ENCODE measurements around the gene TSPOAP1. TPM values are rescaled to one million over a fixed set of nuclear protein-coding genes. Genes with fewer than 3 reads are reported as not detected.

Gene TSPOAP1
- total and polyA plus RNA-seq, 5 experiments from 2014 or later: 0.43 to 15.4 (median 1.9) TPM

DNA sequence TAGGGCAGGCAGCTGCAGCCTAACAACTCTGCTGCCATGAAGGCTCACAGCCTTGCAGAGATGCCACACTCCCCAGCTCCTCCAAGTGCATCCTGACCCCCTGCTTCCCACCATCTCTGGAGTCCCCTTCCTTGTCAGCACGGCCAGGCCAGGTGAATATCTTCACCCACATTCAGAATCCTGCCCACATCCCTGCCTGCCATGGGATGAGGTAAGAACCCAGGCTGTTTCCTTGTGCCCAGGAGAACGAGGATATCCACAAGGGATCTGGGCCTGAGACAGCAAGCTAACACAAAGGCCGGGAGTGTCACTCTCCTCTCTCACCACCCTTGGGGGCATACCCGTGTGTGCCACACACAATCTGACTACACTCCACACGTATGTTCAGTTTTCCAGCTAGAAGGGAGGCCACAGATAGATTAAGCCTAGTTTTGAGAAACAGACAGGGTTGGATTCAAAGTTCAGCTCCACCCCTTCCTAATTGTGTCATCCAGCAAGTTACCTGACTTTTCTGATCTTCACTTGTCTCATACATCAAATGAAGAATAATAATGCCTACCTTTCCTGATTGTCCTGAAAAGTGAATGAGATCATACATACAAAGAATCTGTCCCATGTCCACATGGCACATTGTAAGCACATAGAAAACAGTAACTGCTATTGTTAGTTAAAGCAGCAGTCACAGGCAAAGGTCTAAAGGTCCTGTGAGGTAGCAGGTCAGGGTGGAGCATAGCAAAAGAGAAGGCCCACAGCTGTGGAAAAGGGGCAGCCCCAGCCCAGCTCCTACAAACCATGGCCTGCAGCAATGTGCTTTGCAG is 40.8 kb upstream of the TSPOAP1 start:
- no peak for ATAC-seq
- POLR2A ChIA-PET: interaction anchor here (0.6 to 1.0 kb wide), 4 partner anchors 17 to 52 kb away, joined by 3 read pairs; partner anchors contain the start of gene SUPT4H1
- Mint-ChIP-seq H3K27ac (peak overlapping the region in 5 of 10 donors; percentile 7 to 85 (median 60)), H3K36me3 (peaks cover 0 to 5% (median 5%) of the 10 kb centered on the region in 3 donors), H3K27me3 (no peaks in the 10 kb centered on the region), H3K9me3 (no peaks in the 10 kb centered on the region), H3K4me1 (peaks cover 11 to 42% (median 21%) of the 10 kb centered on the region in 4 donors), H3K4me3 (no peak overlapping the region)
- no peak for DNase-seq

DNA sequence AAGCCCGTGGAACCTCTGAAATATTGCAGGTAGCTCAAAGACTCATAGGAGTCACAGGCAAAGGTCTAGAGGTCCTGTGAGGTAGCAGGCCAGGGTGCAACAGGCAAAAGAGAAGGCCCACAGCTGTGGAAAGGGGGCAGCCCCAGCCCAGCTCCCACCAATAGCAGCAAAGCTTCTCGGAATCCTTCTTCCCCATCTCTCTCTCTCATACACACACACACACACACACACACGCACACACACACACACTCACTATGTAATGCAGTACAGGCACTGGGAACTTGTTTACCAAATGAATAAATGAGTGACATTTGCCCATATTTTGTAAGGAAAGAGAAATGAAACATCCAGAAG is 40.2 kb upstream of the TSPOAP1 start:
- H3K9me3 Mint-ChIP-seq: no peaks in the 10 kb centered on the region
- H3K4me3 Mint-ChIP-seq: peak overlapping the region in 1 of 10 donors; percentile 42
- peaks cover 11 to 42% (median 24%) of the 10 kb centered on the region in 4 donors for H3K4me1 Mint-ChIP-seq
- peak overlapping the region in 2 of 10 donors; percentile 7 to 85 for H3K27ac Mint-ChIP-seq
- no peak for ATAC-seq
- peaks cover 0 to 5% (median 5%) of the 10 kb centered on the region in 3 donors for H3K36me3 Mint-ChIP-seq
- H3K27me3 Mint-ChIP-seq: no peaks in the 10 kb centered on the region
- no peak for DNase-seq
- POLR2A ChIA-PET: interaction anchor here (0.7 kb wide), 1 partner anchor 23 kb away, joined by 3 read pairs; no protein-coding TSS in a partner anchor

DNA sequence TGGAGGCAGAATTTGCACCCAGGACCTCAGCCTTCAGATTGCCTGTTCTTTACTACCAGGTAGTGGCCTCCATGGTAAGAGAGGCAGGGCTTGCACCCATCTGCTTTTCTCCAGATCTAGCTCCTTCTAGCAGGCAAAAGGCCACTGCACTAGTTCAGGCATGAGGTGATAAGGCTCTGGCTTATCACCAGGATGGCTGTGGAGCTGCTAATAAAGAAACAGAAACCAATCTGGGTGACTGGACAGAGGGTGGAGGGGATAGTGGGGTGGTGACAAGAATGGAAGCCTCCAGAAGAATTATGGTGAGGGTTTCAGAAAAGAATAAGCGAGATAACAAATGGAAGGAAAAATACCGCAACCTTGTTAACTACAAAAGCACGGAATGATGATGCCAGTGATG is 38.9 kb upstream of the TSPOAP1 start:
- ATAC-seq: no peak
- peaks cover 13 to 42% (median 27%) of the 10 kb centered on the region in 4 donors for H3K4me1 Mint-ChIP-seq
- H3K9me3 Mint-ChIP-seq: no peaks in the 10 kb centered on the region
- no peak overlapping the region for H3K27ac Mint-ChIP-seq
- no peaks in the 10 kb centered on the region for H3K27me3 Mint-ChIP-seq
- peaks cover 0 to 9% (median 5%) of the 10 kb centered on the region in 3 donors for H3K36me3 Mint-ChIP-seq
- no peak for DNase-seq
- H3K4me3 Mint-ChIP-seq: no peak overlapping the region
- POLR2A ChIA-PET: interaction anchor here (0.6 kb wide), 1 partner anchor 290 kb away, joined by 3 read pairs; no protein-coding TSS in a partner anchor

DNA sequence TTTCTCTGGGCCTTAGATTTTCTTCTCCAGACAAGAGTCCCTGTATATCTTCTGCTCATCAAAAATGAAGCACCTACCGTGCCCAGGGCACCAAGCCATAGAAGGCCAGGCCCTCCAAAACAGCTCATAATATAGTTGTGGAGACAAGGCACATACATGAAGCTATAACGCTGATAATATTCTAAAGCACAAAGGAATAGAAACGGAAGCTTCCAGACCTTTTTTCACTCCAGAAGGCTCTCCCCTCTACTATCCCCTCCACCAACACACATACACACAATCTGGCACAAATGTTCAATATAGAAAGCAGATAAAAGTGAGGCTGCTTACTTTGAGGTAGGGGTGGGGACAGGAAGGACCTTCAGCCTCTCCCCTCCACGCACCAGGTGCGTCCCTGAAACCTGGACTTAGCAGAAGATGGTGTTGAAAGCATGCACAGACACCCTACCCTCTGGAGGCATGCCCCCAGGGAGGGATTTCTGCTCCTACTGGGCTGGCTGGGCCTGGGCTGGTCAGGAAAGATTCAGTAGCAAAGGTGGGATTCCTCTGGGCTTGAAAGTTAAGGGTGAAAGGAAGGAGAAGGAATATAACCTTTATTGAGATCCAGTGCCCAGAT is 37.5 kb upstream of the TSPOAP1 start:
- POLR2A ChIA-PET: interaction anchor here (1.0 kb wide), 1 partner anchor 13 kb away, joined by 5 read pairs; no protein-coding TSS in a partner anchor
- peak overlapping the region in 6 of 10 donors; percentile 3 to 79 (median 32) for H3K27ac Mint-ChIP-seq
- peaks cover 0 to 13% (median 5%) of the 10 kb centered on the region in 3 donors for H3K36me3 Mint-ChIP-seq
- no peaks in the 10 kb centered on the region for H3K9me3 Mint-ChIP-seq
- peaks cover 15 to 37% (median 27%) of the 10 kb centered on the region in 4 donors for H3K4me1 Mint-ChIP-seq
- ATAC-seq: no peak
- no peaks in the 10 kb centered on the region for H3K27me3 Mint-ChIP-seq
- no peak overlapping the region for H3K4me3 Mint-ChIP-seq
- DNase-seq: no peak

DNA sequence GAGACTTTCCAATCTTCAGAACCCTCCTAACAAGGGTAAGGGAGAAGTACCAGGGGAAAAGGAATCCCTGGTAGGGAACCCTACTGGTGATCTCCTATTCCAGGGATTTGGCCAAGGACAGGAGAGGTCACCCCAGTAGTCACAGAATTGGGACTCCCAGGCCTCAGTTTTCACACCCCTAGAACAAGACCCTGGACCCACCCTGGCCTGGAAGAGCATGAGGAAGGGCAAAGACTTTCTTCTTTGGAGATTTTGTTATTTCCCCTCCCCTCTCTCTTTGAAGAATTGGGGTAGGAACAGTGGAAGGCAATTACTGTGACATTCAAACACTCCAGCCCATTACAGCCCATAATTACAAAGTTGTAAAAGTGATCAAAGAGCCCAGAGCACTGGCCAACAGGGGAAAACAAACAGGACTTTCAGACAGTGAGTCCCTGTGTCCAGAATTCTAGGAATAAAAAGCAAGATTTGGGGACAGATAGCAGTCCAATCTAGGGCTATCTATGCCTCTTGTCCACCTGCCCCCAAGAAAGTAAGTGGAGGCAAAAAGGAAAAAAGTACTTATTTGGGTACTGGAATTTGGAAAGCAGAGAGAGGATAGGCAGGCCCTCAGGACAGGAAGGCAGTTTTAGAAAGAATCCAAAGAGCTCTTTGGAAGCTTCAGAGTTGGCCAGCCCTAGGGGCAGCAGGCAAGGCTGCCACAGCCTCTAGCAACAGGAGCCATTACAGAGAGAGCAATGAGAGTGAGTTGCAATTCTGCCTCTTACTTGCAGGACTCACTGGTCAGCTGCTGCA is 36.8 kb upstream of the TSPOAP1 start:
- DNase-seq (no peak), ATAC-seq (no peak)
- Mint-ChIP-seq H3K27ac (peak overlapping the region in 5 of 10 donors; percentile 15 to 79 (median 43)), H3K9me3 (no peaks in the 10 kb centered on the region), H3K4me1 (peaks cover 14 to 35% (median 23%) of the 10 kb centered on the region in 4 donors), H3K4me3 (no peak overlapping the region), H3K36me3 (peaks cover 0 to 11% (median under 1%) of the 10 kb centered on the region in 3 donors), H3K27me3 (no peaks in the 10 kb centered on the region)
- POLR2A ChIA-PET: interaction anchor here (0.8 to 3.4 kb wide), 3 partner anchors 11 to 14 kb away, joined by 3 to 17 read pairs (median 5); partner anchors contain the start of gene SUPT4H1

DNA sequence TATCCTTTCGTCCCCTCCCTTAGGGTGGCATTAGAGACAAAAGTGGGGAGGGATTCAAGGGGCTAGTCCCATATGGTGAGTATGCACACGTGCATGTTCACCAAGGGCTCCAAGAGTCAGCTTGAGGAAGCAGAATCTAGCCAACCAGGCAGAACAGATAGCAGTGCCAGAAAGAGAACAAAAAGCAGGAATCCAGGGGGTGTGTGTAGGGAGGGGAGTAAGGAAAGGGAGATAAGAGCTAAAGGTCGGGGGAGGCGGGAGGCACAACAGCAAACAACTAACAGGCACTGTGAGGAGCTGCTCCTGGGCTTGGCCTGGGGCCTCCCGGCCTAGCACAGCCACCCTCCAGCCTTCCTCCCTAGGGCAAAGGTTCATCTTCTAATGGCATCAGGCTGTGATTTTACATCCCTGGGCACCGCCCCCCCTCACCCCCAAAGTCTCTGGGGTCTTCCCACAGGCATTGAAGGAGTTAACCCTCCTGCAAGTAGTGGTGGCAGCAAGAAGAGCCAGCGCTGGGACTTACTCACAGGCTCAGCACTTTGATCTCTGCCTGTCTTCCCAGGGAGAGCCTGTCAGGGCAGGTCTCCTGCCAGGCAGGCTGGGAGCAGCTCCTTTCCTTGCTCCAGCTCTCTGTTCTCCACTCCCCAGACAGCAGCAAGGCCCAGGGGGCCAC is 35.8 kb upstream of the TSPOAP1 start:
- no peak for ATAC-seq
- Mint-ChIP-seq H3K27ac (peak overlapping the region in 2 of 10 donors; percentile 46 to 55), H3K9me3 (no peaks in the 10 kb centered on the region), H3K36me3 (peaks cover 0 to 11% (median 0%) of the 10 kb centered on the region in 3 donors), H3K4me1 (peaks cover 13 to 32% (median 20%) of the 10 kb centered on the region in 4 donors), H3K4me3 (no peak overlapping the region), H3K27me3 (no peaks in the 10 kb centered on the region)
- no peak for DNase-seq
- POLR2A ChIA-PET: interaction anchor here (0.8 to 3.4 kb wide), 5 partner anchors 10 to 24 kb away, joined by 3 to 17 read pairs (median 5); partner anchors contain the start of gene SUPT4H1

DNA sequence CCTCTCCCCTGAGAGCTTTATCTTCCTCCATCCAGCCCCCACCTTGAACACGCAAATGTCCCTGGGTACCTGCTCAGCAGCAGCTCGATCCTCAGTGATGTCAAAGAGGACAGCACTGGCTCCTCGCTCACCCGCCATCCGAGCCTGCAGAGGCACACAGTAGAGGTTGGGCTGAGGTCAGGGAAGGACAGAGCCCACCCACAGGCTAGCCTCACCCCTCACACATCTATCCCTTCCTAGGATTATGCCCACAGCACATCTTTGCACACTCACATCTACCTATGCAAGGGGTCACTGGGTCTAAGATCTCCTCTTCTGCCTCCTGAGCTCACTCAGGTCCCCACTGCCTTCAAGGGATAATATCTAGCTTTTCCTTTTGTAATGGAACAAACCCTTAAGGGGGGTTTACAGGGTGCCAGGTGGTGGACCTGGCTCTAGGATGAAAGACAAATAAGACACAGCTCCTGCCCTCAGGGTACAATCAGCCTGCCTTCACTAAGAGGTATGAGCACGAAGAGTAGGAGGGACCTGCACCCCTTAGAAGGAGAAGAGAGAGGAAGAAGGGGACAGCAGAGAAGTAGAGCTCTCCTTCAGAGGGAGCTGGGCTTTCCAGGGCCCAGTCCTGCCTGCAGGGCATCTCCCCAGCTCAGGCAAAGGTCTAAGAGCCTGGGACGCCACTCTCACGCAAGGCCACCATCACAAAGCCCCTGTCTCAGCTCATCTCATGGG is 35.0 kb upstream of the TSPOAP1 start:
- ATAC-seq (no peak), DNase-seq (no peak)
- H3K4me1 Mint-ChIP-seq: peaks cover 12 to 29% (median 15%) of the 10 kb centered on the region in 4 donors
- peaks cover 0 to 11% (median 0%) of the 10 kb centered on the region in 3 donors for H3K36me3 Mint-ChIP-seq
- POLR2A ChIA-PET: interaction anchor here (0.7 to 3.4 kb wide), 5 partner anchors 9 to 24 kb away, joined by 3 to 17 read pairs (median 5); partner anchors contain the start of gene SUPT4H1
- no peaks in the 10 kb centered on the region for H3K9me3 Mint-ChIP-seq
- peak overlapping the region in 7 of 10 donors; percentile 15 to 75 (median 47) for H3K27ac Mint-ChIP-seq
- no peaks in the 10 kb centered on the region for H3K27me3 Mint-ChIP-seq
- H3K4me3 Mint-ChIP-seq: no peak overlapping the region

DNA sequence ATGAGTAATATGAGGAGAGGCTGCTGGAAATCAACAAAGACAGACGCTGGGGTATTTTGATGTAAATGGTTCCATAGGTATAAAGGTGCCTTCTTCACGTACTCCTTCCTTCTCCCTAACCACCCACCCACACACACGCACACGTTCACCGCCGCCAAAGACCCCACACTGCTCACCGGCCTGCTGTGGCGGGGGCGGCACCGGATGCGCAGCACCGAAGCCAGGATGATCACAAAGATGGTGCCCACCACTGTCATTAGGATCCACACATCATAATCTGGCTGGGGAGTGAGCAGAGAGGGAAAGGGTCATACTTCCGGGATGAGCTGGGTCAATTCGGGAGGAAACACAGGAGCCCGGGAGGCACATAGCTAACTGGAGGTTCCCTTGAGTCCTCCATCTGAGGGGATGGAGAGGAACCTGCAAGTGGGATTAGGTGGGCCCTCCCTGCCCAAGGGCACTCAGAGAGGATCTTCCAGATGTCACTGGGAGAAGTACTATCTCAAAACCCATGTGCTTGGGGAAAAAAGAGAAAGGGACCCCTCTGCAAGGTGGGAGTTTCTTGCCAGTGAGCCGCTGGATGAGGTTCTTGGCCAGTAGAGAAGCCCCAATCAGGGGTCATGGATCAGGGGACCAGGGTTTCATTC is 33.9 kb upstream of the TSPOAP1 start:
- Mint-ChIP-seq H3K36me3 (peaks cover 0 to 11% (median 0%) of the 10 kb centered on the region in 3 donors), H3K27me3 (no peaks in the 10 kb centered on the region), H3K9me3 (no peaks in the 10 kb centered on the region), H3K27ac (peak overlapping the region in 4 of 10 donors; percentile 41 to 75 (median 52)), H3K4me1 (peaks cover 12 to 29% (median 15%) of the 10 kb centered on the region in 4 donors), H3K4me3 (no peak overlapping the region)
- POLR2A ChIA-PET: interaction anchor here (0.6 to 3.4 kb wide), 4 partner anchors 8 to 27 kb away, joined by 3 to 17 read pairs (median 4); partner anchors contain the start of gene SUPT4H1
- ATAC-seq: no peak
- no peak for DNase-seq

DNA sequence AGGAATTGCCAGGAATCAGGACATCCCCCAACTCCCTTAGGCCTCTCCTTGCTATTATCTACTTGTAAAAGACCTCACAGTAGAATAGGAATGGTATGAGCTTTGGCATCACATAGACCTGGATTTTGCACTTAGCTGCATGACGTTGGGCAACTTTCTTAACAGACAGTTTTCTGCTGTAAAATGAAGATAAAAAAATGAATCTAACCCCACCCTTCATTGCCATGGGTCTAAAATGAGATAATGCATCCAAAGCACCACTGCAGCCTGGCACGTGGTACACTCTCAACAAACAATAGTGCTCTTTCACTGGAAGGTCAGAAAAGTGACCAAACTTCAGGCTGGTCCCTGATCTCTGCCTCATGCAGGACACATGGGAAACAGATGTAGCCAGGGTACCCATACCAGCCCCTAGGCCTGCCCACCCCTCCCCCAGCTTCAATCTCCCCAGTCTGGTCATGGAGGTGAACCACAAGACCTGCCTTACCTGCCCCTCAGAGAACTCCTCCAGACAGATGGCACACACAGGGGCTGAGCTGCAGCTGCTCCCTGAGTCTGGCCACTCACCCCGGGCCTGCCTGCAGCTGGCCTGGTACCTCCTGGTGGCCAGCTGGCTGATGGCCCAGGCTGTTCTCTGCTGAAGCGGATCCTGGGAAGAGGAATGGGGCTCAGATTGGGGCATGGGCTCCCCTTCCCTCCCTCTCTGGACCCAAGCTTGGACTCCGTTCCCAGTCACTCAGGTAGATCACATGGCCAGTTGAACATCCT is 31.9 kb upstream of the TSPOAP1 start:
- POLR2A ChIA-PET: interaction anchor here (0.7 to 12.6 kb wide), 4 partner anchors 9 to 270 kb away, joined by 3 to 709 read pairs (median 11); partner anchors contain the start of genes SUPT4H1 and TSPOAP1
- H3K36me3 Mint-ChIP-seq: peaks cover 0 to 18% (median 0%) of the 10 kb centered on the region in 3 donors
- H3K27me3 Mint-ChIP-seq: no peaks in the 10 kb centered on the region
- ATAC-seq (no peak), DNase-seq (no peak)
- H3K27ac Mint-ChIP-seq: peak overlapping the region in 2 of 10 donors; percentile 30 to 74
- H3K4me1 Mint-ChIP-seq: peaks cover 9 to 29% (median 18%) of the 10 kb centered on the region in 4 donors
- H3K9me3 Mint-ChIP-seq: no peaks in the 10 kb centered on the region
- H3K4me3 Mint-ChIP-seq: no peak overlapping the region
